CD4-positive, alpha-beta T cell treated with Interleukin-15 for 1 hour (primary cell): ENCODE results near the gene SMURF1.
"Not testable (repeated sequence)": the region's sequence is repeated elsewhere in the genome, so short reads cannot be mapped to it uniquely, and the experiment has no call there.

Source experiments
- DNase-seq: peaks from one replicate; pipeline ENCODE4 v3.0.0-alpha.2; 2020

The SMURF1 gene

GRCh38 chr7:99094401-99094800 is 49.5 kb downstream of the SMURF1 start:
- DNase-seq: no peak

GRCh38 chr7:99092064-99092720 is 51.7 kb downstream of the SMURF1 start:
- DNase-seq: no peak

GRCh38 chr7:99090771-99091542 is 53.0 kb downstream of the SMURF1 start:
- DNase-seq: no peak

DNA sequence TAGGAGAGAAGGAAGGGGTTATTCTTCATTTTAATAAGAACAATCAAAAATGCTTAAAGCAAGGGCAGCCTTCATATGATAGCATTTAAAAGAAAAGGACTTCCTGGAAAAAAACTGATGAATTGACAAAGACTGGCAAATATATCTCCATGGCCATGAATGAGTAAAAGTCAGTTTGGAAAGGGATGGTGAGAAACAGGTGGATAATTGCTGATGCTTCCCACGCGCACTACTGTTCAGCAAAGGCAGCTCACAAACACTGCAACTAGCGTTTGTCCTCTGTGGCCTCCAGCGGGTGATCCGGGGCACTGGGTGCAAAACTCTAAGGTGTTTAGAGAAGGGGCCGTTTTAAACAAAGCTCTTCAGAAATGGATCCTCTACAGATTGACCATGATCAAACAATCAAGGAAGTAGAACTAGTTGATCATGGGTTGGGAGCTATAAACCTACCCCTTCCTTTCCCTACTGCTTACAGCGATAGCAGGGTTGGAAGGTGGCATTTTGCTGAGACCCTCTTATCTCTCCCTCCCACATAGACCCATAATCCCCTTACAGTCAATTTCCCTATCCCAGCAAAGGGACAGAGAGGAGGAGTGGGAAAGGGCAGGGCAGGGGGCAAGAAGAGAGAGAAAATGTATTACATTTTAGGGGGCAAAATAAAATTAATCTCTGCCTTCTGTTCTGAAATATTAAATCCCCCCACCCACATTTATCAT is 53.8 kb downstream of the SMURF1 start:
- DNase-seq: no peak

GRCh38 chr7:99086944-99087343 is 57.0 kb downstream of the SMURF1 start:
- no peak for DNase-seq

GRCh38 chr7:99086532-99086931 is 57.4 kb downstream of the SMURF1 start:
- DNase-seq: no peak

DNA sequence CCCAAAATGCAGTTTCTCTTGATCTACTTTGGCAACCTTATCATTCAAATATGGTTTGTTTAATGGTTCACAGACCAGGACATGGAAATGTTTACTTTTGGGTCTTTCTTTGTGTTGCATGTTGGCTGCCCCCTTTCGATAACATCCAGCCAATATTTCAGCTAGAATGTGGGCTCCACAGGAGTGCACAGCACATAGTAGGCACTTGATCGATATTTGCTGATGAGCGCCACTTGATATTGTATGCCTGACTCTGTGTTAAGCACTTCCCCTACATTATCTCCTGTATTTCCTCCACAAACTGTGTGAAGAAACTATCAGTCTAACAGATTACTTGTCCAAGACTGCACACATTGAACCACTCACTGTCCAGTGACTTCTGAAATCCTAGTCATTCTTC is 60.2 kb downstream of the SMURF1 start:
- no peak for DNase-seq

DNA sequence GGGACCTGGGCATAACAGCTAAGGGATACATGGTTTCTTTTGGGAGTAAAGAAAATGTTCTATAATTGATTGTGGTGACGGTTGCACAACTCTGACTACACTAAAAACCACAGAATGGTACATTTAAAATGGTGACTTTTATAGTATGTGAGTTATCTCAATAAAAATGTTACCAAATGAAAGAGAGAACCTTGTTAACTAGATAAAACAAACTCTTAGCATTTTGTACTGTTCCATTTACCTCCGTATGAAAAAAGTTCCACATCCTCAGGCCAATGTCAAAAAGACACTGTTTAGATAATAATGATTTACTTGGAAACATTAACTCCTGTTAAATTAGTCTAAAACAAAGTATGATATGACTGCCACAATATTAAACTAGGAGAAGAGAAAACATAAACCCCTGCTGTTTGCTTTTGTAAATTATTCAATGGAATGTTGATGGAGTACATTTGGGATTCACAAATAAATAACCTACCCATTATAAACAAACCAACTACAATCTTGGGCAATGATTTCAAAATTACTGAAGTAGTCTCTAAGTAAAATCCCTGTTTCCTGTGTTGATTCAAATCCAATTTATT is 60.7 kb downstream of the SMURF1 start:
- no peak for DNase-seq

GRCh38 chr7:99080679-99081078 is 63.2 kb downstream of the SMURF1 start:
- DNase-seq: no peak

- no peak for DNase-seq
Observed at GRCh38 chr7:99079104-99079503, 64.8 kb downstream of the SMURF1 start.

DNA sequence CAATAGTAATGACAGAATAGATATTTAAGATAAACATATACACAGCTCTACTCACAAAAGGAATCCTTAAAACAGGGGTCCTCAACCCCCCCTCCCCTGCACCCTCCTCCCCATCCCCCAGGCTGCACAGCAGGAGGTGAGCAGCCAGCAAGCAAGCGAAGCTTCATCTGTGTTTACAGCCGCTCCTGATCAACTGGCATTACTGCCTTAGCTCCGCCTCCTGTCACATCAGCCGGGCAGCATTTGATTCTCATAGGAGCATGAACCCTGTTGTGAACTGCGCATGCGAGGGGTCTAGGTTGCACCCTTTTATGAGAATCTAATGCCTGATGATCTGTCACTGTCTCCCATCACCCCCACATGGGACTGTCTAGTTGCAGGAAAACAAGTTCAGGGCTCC is 65.5 kb downstream of the SMURF1 start:
- DNase-seq: no peak

- DNase-seq: no peak
Observed at GRCh38 chr7:99076615-99077014, 67.3 kb downstream of the SMURF1 start.

- DNase-seq: no peak
Observed at GRCh38 chr7:99073839-99074446, 70.0 kb downstream of the SMURF1 start.

DNA sequence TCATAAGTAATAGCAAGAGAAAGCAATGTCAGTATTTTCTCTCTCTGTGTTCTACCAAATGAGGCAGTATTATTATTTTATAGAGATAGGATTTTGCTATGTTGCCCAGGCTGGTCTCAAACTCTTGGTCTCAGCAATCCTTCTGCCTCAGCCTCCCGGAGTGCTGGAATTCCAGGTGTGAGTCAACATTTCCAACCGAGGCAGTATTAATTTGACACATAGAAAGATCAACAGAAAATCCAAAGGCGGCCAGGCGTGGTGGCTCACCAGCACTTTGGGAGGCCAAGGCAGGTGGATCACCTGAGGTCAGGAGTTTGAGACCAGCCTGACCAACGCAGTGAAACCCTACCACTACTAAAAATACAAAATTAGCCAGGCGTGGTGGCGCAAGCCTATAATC is 71.8 kb downstream of the SMURF1 start:
- no peak for DNase-seq

- DNase-seq: no peak
Observed at GRCh38 chr7:99070361-99070760, 73.5 kb downstream of the SMURF1 start.

- DNase-seq: no peak
Observed at GRCh38 chr7:99061001-99061776, 82.7 kb downstream of the SMURF1 start.

GRCh38 chr7:99054781-99055180 is 89.1 kb downstream of the SMURF1 start:
- DNase-seq: no peak

DNA sequence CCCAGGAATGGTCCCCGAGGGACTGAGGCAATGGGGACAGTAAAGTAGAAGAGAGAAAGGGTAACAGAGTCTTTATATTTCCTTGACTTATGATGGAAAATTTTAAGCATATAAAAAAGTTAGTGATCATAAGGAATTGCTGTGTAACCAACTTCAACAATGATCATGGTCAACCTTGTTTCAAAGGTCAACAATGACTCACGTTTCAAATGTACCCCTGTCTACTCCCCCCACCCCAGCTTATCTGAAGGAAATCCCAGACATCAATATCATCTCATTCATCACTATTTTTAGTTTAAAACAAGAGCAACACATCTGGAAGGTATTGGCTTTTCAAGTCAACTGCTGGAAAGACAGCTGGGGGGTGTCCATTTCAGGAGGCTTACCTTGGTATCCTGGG is 92.9 kb downstream of the SMURF1 start:
- DNase-seq: no peak

GRCh38 chr7:99047526-99048077 is 96.3 kb downstream of the SMURF1 start:
- DNase-seq: no peak

GRCh38 chr7:99046722-99047121 is 97.2 kb downstream of the SMURF1 start:
- no peak for DNase-seq

DNA sequence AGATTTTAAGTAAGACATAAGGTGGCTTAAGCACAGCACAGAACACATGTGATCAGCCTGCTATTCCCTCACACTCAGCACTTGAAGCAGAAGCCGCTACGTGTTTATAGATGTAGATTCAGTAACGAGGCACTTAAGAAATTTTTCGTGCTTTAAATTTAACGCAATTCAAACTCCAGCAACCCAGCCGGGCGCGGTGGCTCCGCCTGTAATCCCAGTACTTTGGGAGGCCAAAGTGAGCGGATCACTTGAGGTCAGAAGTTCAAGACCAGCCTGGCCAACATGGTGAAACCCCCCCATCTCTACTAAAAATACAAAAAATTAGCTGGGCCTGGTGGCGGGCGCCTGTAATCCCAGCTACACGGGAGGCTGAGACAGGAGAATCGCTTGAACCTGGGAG is 97.6 kb downstream of the SMURF1 start:
- DNase-seq: not testable (repeated sequence)

- DNase-seq: not testable (repeated sequence)
Observed at GRCh38 chr7:99044858-99045257, 99.0 kb downstream of the SMURF1 start.
